SK-MEL-5 (cell line): ENCODE measurements around the gene MUC22. TPM values are rescaled to one million over a fixed set of nuclear protein-coding genes. Genes with fewer than 3 reads are reported as not detected.
"Not testable (repeated sequence)": the region's sequence is repeated elsewhere in the genome, so short reads cannot be mapped to it uniquely, and the experiment has no call there.

Experiments
- DNase-seq: peaks from one replicate; pipeline ENCODE4 v3.0.0-alpha.2; 2016; ENCODE audit warnings: low read depth, low spot score
- in situ Hi-C: cut with HindIII; loops from 2 replicates; pipeline ENCODE4 v1.10.0; 2016; ENCODE audit warnings: low sequenced_read_pairs, high pct_unique_total_duplicates, low pct_unique_long_range_greater_than_20kb
- total RNA-seq: library from RNA; depleted of rRNA; stranded (reverse); fragments of >200 nt; shearing (Covaris generic); gene quantifications from 2 replicates; pipeline ENCODE4 v1.2.3, GENCODE V29; 2014

The MUC22 gene
- total RNA-seq, 1 experiment from 2014 or later = not detected

DNA sequence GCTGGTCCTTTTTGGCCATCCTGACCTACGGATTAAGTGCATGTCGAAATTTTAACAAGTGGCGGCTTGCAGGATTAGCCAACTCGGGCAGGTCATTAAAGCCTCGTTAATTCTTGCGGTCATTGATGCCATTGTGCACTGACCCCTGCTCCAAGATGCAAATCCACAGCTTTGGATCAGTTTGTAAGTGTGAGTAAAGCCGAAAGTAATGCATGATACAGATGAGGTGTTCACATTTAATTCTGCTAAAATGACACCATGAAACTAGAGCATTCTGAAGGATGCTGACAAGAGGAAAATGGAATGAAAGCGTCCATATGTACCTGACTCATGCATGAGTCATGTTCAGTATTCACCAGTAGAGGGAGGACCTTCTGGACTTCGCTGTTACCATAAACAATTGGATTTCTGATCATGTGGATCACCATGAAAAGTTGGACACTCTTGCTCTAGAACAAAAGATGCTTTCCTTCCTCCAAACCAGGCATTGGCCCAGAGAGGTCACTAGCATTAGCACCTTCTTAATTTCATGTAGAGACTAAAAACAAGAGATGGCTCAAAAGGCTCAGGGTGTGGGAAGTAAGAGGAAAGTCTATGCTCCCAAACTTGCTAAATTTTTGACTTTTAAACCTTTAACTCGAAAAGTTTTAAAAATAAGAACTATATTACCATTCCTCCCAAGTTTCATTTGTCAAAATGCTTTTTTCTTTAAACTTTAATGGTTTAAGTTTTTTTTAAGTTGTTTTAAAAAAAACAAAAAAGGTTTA, 48.0 kb downstream of the MUC22 start:
- peak; percentile 80 for DNase-seq
- in situ Hi-C loops = no loop called here

DNA sequence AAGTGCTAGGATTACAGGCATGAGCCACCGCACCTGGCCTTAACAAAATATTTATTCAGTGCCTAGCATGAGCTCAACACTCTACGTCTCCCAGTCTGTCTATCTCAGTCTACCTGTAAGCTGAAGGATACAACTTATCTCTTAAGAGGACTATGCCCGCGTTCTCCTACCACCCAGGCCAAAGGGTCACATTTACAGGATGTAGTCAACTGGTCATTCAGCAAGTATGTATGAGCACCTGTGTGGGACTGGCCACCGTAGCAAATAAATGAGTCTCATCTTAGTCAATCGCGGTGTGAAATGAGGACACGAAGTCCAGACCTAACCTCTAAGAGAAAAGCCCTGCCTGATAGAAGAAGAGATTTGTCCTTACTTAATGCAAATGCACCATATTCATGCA, 49.9 kb downstream of the MUC22 start:
- in situ Hi-C loops = no loop called here
- DNase-seq = no peak

DNA sequence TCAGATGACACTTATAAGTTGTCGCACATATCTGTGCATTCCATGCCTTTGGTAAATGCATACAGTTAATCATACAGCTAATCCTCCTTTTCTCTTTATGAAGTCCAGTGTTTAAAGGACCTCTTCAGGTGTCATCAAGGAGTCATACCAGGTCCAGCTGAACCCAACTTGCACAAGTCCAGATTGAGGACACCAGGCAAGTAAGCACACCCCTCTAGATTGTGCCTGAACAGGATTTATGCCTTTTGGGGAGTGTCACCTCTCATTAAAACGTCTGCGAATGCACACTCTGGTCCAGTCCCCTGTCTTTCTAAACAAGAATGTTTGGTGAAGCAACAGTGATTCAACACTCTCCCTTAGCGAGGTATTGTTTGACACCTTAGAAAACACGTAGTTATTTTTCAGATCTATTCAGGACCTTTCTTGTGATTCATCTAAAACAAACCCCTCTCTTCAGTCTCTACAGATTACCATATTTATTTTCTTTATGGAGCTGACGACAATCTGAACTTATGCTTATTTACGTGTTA, 53.7 kb downstream of the MUC22 start:
- no peak for DNase-seq
- in situ Hi-C loops = no loop called here

DNA sequence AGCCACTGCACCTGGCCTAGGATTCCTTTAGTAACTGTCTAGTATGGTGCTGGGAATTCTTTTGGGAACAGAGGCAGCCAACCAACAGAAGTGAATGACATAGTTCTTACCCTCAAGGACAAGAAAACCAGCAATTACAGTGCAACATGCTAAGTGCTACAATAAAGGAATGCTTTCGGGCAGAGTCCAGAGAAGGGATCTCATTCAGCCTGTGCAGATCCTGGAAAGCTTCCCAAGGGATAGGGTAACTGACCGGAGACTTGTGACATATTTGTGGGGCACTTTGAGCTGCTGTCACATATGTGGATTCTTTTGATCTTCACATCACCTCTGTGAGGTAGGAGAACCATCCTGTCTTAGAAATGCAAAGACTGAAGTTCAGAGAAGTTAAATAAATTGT, 55.3 kb downstream of the MUC22 start:
- DNase-seq = no peak
- in situ Hi-C loops = no loop called here

DNA sequence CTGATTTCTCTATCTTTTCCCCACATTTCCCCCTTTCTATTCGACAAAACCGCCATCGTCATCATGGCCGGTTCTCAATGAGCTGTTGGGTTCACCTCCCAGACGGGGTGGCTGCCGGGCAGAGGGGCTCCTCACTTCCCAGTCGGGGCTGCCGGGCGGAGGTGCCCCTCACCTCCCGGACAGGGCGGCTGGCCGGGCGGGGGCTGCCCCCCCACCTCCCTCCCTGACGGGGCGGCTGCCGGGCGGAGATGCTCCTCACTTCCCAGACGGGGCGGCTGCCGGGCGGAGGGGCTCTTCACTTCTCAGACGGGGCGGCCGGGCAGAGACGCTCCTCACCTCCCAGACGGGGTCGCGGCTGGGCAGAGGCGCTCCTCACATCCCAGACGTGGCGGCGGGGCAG, 56.8 kb downstream of the MUC22 start:
- DNase-seq, in situ Hi-C loops: not testable (repeated sequence)

DNA sequence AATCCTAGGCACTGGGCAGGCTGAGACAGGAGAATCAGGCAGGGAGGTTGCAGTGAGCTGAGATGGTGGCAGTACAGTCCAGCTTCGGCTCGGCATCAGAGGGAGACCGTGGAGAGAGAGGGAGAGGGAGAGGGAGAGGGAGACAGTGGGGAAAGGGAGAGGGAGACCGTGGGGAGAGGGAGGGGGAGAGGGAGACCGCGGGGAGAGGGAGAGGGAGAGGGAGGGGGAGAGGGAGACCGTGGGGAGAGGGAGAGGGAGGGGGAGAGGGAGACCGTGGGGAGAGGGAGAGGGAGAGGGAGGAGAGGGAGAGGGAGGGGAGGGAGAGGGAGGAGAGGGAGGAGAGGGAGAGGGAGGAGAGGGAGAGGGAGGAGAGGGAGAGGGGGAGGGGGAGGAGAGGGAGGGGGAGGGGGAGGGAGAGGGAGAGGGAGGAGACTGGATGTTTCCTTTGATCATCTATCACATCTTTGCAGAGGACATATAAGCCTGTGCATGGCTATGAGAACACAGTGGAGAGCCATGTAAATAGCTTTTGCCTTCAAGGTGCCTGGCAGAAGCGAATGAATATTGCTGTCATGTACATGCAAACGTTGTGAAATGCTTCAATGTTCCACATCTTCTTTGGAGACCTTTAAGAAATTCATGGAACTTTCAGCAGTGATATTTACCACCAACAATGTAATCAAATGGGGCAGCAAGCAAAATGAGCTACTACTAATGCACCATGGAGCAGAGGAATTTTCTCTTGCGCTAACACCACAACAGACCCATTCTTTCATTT, 57.8 kb downstream of the MUC22 start:
- DNase-seq, in situ Hi-C loops: not testable (repeated sequence)

DNA sequence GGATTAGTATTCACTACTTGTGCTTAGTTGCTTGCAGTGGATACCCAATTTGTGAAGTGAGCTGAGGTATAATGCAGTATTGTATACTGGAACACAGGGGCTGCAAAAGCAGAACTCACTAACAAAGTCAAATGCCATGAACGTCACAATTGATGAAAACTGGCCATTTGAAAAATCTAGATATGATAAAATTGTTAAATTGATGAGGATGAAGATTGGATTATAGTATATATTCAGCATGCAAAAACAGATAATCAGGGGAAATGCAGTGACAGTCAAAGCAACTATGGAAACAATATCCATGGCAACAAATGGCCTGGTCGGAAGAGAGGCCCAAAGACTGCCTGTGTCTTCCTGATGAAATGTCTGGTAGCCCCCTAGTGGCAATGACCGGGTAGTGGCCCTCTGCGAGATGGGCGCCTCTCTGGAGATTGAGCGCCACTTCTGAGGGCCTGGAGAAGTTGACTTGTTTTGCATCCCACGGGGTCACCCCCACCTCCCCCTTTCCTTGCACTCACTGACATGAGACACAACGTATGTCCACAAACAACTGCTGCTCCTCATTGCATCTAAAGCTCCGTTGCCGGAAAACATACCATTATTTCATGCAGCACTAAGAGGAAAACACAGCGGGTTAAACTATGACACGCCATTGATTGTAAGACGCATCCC, 58.5 kb downstream of the MUC22 start:
- in situ Hi-C loops = no loop called here
- DNase-seq = peak; percentile 89

DNA sequence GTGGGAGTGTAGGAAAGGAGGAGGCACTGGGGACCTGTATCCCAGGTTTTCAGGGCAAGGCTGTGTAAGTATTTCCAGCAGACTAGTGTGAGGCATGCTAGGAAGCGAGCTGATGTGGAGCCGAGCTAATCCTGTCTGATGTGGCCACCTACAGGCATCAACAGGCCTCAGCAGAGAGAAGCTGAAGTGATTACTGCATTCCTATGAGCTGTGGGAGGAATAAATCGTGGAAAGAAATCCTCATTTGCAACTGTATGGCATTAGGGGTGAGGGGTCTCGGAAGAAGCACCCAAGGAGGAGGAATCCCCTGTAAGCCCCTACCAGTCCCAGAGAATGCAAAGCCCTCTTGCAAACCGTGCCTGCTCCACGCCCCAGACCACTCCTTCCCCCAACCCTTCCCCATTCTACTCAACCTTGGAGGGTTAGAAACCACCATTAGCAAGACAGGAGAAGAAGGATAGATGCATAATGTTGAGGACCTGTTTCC, 60.5 kb downstream of the MUC22 start:
- in situ Hi-C loops = no loop called here
- DNase-seq = peak; percentile 78

DNA sequence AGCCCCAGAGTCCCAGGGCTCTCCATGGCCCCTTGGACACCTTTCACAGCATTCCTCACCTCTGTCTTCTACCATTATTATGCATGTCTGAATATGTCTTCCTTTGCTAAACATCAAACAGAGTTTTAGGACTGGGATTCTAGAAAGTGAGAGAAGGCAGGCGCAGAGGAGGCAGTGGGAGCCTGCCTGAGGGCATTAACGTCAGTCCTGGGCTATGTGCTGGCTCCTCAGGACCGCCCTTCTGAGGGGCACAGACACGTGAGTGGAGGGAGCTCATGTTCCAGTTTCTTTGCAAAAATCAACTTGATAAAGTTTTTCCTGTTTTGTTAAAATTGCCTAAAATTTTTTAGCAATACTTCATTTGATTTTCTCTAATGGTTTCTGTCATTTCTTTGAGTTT, 64.1 kb downstream of the MUC22 start:
- in situ Hi-C loops = no loop called here
- no peak for DNase-seq

DNA sequence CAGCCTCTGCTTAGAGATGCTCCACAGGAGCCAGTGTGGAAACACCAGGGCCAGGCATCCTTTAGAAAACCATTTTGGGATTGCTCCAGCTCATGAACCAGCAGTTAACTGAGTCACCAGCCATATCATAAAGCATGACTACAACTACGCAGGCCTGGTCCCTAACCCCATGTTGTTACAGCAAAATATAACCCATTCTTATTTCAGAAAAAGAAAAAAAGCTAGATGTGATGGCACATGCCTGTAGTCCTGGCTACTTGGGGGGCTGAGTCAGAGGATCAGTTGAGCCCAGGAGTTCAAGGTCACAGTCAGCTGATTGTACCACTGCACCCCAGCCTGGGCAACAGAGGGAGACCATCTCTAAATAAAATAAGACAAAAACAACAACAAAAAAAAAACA, 65.3 kb downstream of the MUC22 start:
- in situ Hi-C loops = no loop called here

DNA sequence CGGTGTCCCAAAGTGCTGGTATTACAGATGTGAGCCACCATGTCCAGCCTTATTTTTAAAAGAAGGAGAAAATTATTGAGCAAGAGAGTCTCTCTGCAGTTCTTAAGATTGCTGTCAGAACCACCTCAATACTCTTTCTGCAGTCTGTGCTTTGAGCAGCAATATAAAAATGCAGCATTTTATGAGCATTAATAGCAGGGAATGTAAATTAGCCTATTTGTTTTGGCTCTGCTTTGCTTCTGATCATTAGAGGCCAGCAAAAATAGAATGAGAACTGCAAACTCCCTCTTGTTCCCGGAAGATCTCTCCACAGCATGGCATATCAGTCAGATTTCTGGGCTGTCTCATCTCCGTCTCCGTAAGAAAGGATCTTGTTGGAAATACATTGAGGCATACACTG, 66.3 kb downstream of the MUC22 start:
- no peak for DNase-seq
- in situ Hi-C loops = no loop called here

More for the DNA sequence above, 65.3 kb downstream of the MUC22 start:
- DNase-seq = no peak

DNA sequence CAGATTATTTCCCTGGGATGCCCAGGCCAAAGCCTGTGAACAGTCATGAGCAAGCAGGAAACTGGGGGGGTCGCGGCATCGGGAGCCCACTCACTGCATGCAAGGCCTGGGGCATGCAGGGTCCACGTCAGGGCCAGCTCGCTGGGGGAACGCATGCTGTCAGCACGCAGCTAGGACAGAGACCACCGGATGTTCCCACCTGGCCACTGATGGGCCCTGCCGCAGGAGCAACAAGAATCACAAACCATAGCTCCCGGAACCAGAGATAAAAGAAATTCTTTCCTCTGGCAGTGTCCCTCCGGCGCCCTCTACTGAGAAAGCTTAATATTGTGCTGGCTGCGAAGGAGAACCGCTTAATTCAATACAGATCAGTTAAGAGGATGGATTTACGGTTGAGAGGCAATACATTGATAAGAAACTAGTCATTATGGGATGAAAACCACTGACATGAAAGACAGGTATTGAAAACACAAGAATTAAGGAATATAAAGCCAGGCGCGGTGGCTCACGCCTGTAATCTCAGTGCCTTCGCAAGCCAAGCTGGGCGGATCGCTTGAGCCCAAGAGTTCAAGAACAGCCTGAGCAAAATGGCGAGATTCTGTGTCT, 69.5 kb downstream of the MUC22 start:
- in situ Hi-C loops = no loop called here
- DNase-seq = peak; percentile 77

DNA sequence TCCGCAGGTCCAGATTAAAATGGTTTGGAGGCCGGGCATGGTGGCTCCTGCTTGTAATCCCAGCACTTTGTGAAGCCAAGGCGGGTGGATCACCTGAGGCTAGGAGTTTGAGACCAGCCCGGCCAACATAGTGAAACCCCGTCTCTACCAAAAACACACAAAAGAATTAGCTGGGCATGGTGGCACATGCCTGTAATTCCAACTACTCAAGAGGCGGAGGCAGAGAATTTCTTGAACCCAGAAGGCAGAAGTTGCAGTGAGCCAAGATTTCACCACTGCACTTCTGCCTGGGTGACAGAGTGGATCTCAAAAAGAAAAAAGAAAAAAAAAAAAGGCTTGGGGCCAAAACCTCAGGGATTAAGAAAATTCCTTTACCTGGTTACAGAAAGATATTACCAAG, 71.6 kb downstream of the MUC22 start:
- in situ Hi-C loops = no loop called here
- no peak for DNase-seq

DNA sequence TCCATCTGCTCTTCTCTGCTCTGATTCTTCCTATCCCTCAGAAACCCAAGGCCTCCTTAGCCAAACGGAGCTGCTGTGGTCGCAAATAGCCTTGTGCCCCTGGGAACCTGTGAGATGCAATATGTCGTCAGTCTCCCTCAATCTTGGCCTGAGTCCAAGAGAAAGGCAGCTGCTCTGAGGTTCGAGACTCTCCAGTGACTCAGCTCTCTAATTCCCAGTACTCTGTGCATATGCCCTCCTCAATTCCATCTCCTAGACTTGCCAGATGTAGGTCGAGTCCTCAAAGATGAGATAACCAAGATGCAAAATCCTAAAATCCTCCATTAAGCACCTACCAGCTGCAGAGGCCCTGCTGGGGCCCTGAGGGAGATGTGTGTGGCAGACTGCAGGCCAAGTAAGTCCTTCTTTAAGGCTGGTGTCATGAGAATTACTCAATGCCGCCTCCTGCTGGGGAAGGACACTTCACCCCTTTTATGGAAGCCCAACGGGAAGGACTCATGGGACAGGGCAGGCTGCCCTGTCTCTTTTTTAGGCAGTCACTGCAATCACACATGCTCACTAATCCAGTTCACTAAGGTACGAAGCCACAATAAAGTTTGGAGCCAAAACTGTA, 73.6 kb downstream of the MUC22 start:
- in situ Hi-C loops = no loop called here

More for the DNA sequence above, 73.6 kb downstream of the MUC22 start:
- peak; percentile 80 for DNase-seq
